IPS-18c (cell line): Measurements from ENCODE around the gene STOML1.

Experiments used
- H3K4me3 ChIP-seq: 2 replicates; pipeline ENCODE4 v1.7.0; 2013; ENCODE audit warnings: low read depth, mild to moderate bottlenecking, low read length, moderate library complexity; ENCODE audit not compliant: insufficient read depth
- H3K9me3 ChIP-seq: one replicate; pipeline ENCODE4 v1.6.1; 2013; ENCODE audit warnings: mild to moderate bottlenecking, low read length, moderate library complexity; ENCODE audit not compliant: control insufficient read depth, insufficient read depth

The STOML1 gene, protein sequence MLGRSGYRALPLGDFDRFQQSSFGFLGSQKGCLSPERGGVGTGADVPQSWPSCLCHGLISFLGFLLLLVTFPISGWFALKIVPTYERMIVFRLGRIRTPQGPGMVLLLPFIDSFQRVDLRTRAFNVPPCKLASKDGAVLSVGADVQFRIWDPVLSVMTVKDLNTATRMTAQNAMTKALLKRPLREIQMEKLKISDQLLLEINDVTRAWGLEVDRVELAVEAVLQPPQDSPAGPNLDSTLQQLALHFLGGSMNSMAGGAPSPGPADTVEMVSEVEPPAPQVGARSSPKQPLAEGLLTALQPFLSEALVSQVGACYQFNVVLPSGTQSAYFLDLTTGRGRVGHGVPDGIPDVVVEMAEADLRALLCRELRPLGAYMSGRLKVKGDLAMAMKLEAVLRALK

DNA sequence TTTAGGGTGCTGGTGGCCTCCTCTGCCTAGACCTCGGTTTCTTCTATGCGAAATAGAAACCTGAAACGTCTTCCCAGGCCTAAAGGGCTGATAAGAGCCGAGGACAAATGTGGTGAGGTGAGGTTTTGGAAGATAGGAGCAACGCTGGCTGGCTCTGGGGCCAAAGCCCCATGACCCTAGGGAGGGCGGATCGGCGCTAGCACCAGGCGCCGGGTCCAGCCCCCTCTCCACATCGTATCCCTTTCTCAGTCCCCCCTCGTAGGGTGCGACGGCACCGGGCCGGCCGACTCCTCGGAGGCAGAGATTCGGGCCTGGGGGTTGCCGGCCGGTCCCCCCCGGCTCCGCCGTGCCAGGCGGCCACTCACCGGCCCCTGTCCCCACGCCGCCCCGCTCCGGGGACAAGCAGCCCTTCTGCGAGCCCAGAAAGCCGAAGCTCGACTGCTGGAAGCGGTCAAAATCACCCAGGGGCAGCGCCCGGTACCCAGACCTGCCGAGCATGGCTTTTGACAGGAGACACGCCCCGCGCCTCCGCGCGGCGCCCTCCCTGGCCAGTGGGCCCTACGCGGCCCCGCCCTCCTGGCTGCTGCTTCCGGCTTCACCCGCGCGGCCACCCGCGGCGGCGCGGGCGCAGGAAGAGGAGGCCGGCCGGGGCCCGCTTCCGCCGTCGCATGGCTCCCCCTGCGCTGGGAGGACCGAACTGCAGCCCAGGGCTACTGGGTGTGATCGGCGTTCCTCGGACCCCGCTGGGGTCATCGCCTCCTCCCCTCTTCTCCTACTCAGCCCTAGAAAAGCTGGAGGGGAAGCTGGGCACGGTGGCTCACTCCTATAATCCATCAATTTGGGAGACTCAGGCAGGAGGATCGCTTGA is at the start of gene STOML1:
STOML1 (minus strand) TSS at position 570 of the 868 bp plus-strand sequence; CDS start at position 498, 72 bp downstream.
- H3K9me3 ChIP-seq, result no peaks in the 10 kb centered on the region
- peak within 1 kb of the TSS; percentile 81 for H3K4me3 ChIP-seq

DNA sequence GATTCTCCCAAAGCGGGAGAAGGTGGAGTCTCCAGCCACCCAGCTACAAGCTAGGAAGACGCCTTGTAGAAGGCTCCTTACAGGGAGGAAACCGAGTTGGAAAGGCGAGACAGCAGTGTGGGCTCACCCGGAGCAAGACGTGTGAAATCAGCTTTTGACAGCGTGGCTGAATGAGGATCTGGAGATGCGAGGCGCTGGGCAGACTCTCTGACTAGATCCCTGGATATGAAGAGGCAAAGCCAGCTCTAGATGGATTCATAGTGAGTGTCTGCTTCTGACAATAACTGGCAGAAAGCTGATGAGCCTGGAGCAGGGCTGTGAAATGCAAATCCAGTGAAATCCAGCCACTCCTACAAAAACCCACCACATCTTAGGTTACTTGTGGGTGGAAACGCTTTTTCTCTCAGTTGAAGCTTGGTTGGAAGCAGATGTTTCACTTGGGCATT is 49.2 kb upstream of the STOML1 start:
- Histone ChIP-seq H3K4me3 (no peak overlapping the region), H3K9me3 (no peaks in the 10 kb centered on the region)

DNA sequence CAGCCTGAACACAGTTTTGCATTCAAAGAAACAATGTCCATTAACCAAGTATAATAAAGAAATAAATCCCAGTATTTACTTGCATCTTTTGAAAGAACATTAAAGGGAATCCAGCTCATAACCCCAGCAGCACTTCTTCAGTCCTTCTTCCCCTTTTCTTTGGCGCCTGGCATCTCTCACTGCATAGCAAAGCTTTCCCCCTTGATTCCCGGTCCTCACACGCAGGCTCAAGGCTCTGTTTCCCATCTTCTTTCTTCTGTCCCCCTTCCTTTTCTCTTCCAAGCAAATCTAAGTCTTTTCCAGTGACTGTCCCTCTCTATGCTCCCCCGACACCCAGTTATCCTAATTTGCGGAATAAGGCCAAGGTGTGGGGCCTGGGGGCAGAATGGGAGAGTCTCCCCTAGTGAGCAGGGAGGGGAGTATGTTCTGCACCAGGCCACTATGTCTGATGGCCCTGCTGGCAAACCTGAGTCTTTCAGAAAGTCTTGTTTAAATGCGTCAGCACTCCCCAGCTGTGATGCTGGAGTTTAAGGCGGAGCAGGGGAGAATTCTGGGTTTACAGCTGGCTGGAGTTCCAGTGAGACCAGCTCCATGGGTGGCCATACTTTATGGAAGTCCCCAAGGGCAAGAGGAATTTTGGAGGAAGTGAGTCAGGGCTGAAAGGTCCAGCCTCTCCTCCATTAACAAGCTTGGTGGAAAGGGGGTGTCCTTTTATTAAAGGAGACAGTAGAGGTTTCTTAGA is 48.2 kb upstream of the STOML1 start:
- Histone ChIP-seq H3K4me3 (no peak overlapping the region), H3K9me3 (no peaks in the 10 kb centered on the region)

DNA sequence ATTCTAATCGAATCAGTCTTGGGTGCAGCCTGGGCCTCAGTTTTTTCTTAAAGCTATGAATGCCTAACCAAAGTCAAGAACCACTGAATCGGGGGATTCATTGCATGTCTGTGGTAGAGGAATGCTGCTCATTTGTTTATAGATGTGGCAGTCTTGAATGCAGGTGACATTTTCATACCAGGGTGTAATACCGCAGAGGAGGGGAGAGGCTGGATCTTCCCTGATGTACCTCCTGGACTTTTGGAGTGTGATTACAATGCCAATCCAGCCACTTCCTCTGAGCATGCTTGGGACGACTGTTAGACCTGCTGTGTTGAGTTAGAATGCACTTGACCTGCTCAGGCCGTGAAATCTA is 47.5 kb upstream of the STOML1 start:
- Histone ChIP-seq H3K9me3 (no peaks in the 10 kb centered on the region), H3K4me3 (no peak overlapping the region)

DNA sequence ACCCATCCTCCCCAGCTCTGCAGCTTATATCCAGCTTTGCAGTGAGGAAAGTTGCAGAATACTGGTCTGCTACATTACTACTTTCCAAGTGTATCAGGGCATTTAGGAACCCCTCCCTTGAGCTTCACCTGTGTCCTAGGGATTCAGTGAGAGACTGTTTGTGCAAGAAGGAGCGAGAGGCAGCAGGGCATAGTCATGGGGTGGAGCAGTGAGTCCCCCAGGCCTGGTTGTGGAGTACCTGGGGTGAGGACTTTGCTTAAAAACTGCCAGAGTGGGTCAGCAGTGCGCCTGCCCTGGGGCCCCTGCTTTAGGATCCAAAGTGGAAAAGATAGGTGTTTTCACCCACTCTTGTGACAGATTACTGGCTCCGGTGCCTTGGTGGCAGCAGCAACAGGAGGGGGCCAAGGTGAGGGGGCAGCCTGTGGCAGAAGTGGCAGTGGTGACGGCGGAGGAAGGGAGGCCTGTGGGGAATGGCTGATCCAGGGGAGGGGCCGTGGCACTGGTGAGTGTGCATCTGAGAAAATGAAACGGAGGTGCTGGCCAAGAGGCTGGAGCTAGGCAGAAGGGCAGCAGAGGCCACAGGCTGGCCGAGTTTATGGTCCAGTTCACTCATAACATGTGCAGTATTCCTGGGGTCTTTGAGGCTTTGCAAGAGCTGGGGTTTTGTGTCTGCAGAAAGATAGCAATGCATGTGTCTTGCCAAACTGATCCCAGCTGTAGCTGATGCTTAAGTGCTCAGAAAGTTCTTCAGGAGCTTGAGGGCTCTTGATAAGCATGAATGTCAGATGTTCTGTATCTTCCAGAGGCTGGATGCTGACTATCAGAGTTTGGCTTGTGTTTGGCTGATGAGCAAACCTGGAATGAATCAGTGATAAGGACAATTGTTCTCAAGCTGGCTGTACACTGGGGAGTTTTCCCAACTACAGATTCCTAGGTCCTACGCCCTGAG is 46.9 kb upstream of the STOML1 start:
- Histone ChIP-seq H3K4me3 (no peak overlapping the region), H3K9me3 (no peaks in the 10 kb centered on the region)

DNA sequence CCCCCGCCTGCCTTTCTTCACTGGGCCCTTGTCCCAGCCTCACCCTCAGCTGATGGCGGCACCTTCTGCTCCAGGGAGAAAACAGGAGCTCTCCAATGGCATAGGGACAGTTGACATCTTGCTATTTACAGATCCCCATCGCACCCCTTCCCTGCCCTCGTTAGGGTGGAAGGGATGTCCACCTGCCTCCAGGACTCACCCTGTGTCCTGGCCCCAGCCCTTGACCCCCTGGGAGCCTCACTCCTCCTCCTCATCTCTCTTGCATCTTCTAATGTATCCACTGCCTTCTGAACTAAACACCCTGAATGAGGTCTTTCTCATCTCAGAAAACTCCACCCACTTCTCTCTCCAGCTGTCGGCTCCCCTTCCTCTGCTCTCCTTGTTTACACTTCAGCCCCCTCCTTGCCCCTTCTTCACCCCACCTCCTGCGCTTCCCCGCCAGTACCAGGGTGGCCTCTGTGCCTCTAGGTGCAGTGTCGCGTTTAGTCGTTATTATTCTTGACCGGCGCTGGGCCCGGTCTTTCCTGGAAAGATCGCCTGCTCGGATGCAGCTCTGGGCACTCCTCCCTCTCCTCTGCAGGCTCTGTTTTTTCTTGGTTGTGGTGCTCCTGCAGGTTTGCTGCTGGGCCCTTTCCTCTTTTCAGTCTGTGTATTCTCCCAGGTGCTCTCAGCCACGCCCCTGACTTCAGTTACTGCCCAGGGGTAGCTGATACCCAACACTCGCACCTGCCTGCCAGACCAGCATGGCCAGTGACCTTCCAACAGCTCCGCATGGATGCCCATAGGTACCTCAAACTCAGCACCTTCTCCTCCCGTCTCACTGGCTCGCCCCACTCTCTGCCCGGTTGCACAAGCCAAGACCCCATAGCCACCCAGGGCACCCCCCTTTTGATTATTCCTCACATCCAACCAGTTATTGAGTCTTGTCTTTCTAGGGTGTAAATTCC is 45.3 kb upstream of the STOML1 start:
- Histone ChIP-seq H3K4me3 (no peak overlapping the region), H3K9me3 (no peaks in the 10 kb centered on the region)

DNA sequence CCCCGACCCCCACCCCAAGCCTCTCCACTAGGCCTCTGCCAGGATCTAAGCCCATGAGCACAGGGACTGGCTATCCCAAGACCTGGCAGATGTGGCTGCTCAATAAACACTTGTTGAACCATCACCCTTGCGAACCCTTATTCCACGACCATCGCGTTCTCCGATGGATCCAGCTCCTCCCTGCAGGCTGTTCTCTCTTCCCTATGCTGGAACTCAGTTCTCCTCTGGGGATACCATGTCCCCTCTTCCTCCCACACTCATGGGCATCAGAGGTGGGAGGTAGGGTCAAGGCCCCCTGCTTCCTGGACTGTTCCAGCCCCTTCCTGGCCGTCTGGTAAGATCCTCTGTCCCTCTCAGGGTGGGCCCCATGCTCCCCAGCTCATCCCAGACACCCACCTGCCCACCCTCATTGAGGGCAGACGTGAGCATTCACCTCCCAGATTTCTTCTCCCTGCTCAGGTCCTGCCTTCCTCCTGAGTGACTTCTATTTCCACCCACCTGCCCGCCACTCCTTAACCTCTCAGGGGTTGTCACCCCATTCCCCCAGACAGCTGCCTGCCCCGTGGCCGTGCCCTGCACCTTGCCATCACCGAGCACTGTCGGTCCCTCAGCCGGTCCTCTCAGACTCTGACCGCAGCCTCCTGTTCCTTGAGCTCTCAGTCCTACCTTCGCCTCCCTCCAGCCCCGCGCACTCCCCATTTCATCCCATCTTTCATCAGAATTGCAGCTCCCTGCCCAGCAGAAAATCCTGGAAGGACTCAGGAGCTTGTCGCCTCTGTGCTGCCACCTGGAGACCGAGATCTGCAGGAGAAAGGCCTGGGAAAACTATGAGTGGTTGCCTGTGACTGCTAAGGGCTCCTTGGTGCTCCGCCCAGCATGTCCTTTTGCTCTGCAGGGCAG is 44.4 kb upstream of the STOML1 start:
- Histone ChIP-seq H3K9me3 (no peaks in the 10 kb centered on the region), H3K4me3 (no peak overlapping the region)

DNA sequence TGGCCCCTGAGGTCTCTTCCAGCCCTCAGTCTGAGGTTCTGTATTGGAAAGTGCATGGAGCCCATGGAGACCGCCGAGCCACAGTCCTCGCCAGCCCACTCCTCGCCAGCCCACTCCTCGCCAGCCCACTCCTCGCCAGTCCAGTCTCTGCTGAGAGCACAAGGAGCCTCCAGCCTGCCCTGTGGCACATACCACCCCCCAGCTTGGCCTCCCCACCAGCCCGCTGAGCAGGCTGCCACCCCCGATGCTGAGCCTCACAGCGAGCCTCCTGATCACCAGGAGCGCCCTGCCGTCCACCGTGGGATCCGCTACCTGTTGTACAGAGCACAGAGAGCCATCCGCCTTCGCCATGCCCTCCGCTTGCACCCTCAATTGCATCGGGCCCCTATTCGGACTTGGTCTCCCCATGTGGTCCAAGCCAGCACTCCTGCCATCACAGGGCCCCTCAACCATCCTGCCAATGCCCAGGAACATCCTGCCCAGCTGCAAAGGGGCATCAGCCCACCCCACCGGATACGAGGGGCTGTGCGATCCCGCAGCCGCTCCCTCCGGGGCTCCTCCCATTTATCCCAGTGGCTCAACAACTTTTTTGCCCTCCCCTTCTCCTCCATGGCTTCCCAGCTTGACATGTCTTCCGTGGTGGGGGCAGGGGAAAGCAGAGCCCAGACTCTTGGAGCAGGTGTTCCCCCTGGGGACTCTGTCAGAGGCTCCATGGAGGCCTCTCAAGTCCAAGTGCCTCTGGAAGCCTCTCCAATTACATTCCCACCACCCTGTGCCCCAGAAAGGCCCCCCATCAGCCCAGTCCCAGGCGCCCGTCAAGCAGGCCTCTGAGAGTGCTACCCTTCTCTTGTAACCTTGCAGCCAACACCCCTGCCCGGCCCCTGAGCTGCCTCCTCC is 43.3 kb upstream of the STOML1 start:
- H3K4me3 ChIP-seq, result no peak overlapping the region
- H3K9me3 ChIP-seq, result no peaks in the 10 kb centered on the region

DNA sequence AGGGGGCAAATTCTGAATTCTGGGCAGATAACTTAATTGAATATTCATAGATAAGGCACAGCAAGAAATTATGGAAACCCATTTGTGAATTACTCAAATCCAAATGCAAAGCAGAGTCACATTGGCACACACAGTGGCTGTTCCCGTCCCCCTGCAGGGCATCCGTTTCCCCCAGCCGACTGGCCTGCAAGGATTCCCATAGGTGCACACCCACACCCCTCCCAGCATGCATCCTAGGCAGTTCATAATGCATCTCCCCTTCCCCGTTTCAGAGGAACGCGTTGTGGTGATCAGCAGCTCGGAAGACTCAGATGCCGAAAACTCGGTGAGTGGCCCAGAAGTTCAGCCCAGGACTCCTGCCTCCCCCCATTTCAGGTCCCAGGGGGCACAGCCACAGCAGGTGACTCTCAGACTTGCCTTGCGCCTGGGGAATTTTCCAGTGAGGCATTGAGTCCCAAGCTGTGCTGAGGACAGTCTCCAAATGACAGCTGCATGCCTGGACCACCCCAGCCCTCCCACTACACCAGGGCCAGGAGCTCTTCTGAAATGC is 42.2 kb upstream of the STOML1 start:
- Histone ChIP-seq H3K4me3 (no peak overlapping the region), H3K9me3 (no peaks in the 10 kb centered on the region)

DNA sequence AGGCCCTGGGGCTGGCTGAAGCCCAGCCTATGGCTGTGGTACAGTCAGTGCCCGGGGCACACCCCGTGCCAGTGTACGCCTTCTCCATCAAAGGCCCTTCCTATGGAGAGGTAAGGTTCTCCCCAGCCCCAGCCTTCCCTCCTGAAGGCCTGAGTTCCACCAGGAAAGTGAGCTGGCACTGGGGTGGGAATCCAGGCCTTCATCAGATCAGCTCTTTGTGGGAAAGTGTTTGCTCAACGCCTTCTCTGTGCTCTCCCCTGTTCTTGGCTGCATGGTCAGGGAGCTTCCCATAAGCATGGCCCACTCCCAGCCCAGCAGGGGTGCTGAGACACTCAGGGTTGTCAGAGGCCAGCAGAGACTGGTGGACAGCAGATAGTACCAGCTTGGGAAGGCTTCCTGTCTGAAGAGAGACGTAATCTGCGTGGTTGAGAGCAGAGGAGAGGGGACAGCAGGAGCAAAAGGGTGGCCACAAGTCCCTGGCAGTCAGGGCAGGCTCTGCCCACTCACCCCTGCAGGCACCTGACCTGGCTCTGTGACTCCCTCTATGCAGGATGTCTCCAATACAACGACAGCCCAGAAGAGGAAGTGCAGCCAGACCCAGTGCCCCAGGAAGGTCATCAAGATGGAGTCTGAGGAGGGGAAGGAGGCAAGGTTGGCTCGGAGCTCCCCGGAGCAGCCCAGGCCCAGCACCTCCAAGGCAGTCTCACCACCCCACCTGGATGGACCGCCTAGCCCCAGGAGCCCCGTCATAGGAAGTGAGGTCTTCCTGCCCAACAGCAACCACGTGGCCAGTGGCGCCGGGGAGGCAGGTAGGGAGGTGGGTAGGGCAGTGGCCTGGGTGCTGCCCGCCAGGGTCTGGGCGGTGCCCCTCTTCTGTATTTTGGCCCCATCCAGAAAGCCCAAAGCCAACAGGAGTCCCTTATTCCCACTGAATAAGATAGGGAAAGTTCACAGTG is 40.8 kb upstream of the STOML1 start:
- H3K9me3 ChIP-seq, result no peaks in the 10 kb centered on the region
- no peak overlapping the region for H3K4me3 ChIP-seq

DNA sequence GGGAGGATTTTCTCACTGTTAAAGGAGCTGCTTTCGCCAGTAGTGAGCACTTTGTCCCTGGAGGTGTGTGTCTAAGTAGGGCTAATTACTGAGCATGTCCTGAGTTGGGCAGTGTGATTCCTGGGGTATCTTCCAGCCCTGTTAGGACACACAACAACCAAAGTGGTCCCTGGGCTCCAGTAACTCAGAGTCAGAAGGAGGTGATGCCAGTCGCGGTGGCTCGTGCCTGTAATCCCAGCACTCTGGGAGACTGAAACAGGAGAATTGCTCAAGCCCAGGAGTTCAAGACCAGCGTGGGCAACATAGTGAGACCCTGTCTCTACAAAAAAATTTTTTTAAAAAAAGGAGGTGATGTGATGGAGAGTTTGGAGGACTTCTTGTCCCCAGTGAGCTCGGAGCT is 40.0 kb upstream of the STOML1 start:
- Histone ChIP-seq H3K9me3 (no peaks in the 10 kb centered on the region), H3K4me3 (no peak overlapping the region)

DNA sequence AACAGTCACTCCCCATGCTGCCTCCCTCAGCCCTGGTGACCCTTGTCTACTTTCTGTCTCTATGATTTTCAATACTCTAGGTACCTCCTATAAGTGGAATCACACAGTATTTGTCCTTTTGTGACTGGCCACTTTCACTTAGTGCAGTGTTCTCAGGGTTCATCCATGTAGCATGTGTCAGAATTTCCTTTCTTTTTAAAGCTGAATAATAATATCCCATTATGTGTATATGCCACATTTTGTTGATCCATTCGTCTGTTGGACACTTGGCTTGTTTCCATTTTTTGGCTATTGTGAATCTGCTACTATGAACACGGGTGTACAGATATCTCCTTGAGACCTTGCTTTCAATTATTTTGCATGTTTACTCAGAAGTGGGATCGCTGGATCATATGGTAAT is 36.6 kb upstream of the STOML1 start:
- Histone ChIP-seq H3K9me3 (no peaks in the 10 kb centered on the region), H3K4me3 (no peak overlapping the region)

DNA sequence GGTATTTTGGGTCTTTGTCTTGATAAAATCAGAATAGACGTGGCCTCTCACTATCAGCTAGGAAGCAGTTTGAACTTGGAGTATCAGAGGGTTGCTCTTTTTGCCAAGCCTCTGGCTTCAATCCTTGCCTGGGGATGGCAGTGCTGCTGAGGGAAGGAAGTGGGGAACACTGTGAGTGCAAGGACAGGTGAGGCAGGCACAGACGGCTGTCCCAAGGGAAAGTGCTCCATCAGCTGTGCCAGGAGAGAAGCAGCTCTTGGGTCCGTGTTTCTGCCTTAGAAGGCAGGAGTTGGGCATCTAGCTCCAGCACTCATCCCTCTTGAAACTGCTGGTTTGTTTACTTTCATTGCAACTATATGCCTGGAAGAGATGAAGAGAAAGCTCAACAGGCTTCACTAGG is 35.6 kb upstream of the STOML1 start:
- no peaks in the 10 kb centered on the region for H3K9me3 ChIP-seq
- H3K4me3 ChIP-seq, result no peak overlapping the region
